Transverse colon (tissue), 4 donors: ENCODE data around the gene DIAPH3. TPM values are rescaled to one million over a fixed set of nuclear protein-coding genes. Genes with fewer than 3 reads are reported as not detected.
"Not testable (repeated sequence)": the region's sequence is repeated elsewhere in the genome, so short reads cannot be mapped to it uniquely, and the experiment has no call there.

Source experiments
- DNase-seq: peaks from one replicate; pipeline ENCODE4 v3.0.0-alpha.2; 2019
- H3K27ac ChIP-seq, 4 donors: fragments of 200-600 bp; sonication (generic); 2 replicates each; pipeline ENCODE4 v1.5.1; 2016 to 2018; ENCODE audit warnings: inconsistent platforms in 4 of 4
- H3K27me3 ChIP-seq: fragments of 200-600 bp; sonication (generic); 2 replicates; pipeline ENCODE4 v1.5.1; 2017; ENCODE audit warnings: inconsistent platforms
- H3K36me3 ChIP-seq, 4 donors: fragments of 200-600 bp; sonication (generic); 2 replicates each; pipeline ENCODE4 v1.5.1; 2017 to 2019; ENCODE audit warnings: inconsistent platforms in 4 of 4
- H3K4me1 ChIP-seq, 4 donors: fragments of 200-600 bp; sonication (generic); 2 replicates each; pipeline ENCODE4 v1.5.1; 2017 to 2020; ENCODE audit warnings: inconsistent platforms in 4 of 4
- H3K4me3 ChIP-seq, 4 donors: fragments of 200-600 bp; sonication (generic); 1 replicate in 1 of 4; 2 replicates in 3 of 4; pipeline versions ENCODE4 v1.5.1 to v1.6.1; 2017 to 2019; ENCODE audit warnings: inconsistent platforms in 4 of 4
- H3K9me3 ChIP-seq, 2 donors: fragments of 200-600 bp; sonication (generic); 2 replicates each; pipeline ENCODE4 v1.5.1; 2017 to 2019; ENCODE audit warnings: inconsistent platforms in 2 of 2
- CTCF ChIP-seq, 5 experiments: fragments of 200-600 bp in 3 of 5; fragments of 450-650 bp in 2 of 5; sonication (generic) in 3 of 5; IDR thresholded peaks; 1 replicate in 2 of 5; 2 replicates in 3 of 5; pipeline ENCODE4 v1.5.1; 2016 to 2017; ENCODE audit warnings: antibody characterized with exemption in 5 of 5, inconsistent platforms in 3 of 5, mild to moderate bottlenecking in 2 of 5, moderate library complexity in 1 of 5
- EP300 ChIP-seq: sonication (generic); formaldehyde crosslinking; IDR thresholded peaks from one replicate; pipeline ENCODE4 v1.6.1; 2017; ENCODE audit warnings: antibody characterized with exemption, low read depth
- POLR2A ChIP-seq: fragments of 450-650 bp; IDR thresholded peaks from one replicate; pipeline ENCODE4 v1.6.1; 2016; ENCODE audit warnings: antibody characterized with exemption, mild to moderate bottlenecking, moderate library complexity
- POLR2AphosphoS5 ChIP-seq, 3 donors: sonication (generic); formaldehyde crosslinking; IDR thresholded peaks; one replicate each; pipeline ENCODE4 v1.6.1; 2016; ENCODE audit warnings: antibody characterized with exemption in 3 of 3
- WGBS, 2 donors: methylation state at CpG; one replicate each; pipeline ENCODE4 v1.1.5; 2018; ENCODE audit warnings: low coverage in 1 of 2; 5-methylcytosine and 5-hydroxymethylcytosine counted together
- in situ Hi-C, 4 donors: fragments of 200-750 bp; cut with MboI; loops; one replicate each; pipeline versions ENCODE4 v1.15.0 to v1.15.1; 2017; ENCODE audit warnings: low sequenced_read_pairs in 3 of 4, low pct_ligation_motif_present in 1 of 4, low pct_unique_long_range_greater_than_20kb in 1 of 4
- intact Hi-C: fragments of 100-400 bp; cut with DNase I; formaldehyde crosslinking; loops from one replicate; pipeline ENCODE4 v1.15.1; 2023; ENCODE audit warnings: low total_unique reads
- total RNA-seq, 4 donors: library from RNA; depleted of rRNA; stranded (reverse); fragments of >200 nt; gene quantifications; one replicate each; pipeline ENCODE4 v1.1.0, GENCODE V29; 2016

The DIAPH3 gene
- total RNA-seq, 4 donors from 2014 or later: 0.95 to 1.6 (median 1.2) TPM

GRCh38 chr13:60210510-60211330 lies 47.0 kb upstream of the DIAPH3 start:
- intact Hi-C loops (no loop called here), in situ Hi-C loops (no loop called here)
- TF ChIP-seq CTCF (IDR thresholded peaks at IDR 0.05) (no peak), EP300 (no peak), POLR2A (no peak), POLR2AphosphoS5 (IDR thresholded peaks at IDR 0.05) (no peak)
- Histone ChIP-seq H3K27ac (no peak overlapping the region), H3K27me3 (no peaks in the 10 kb centered on the region), H3K9me3 (no peaks in the 10 kb centered on the region), H3K4me1 (no peaks in the 10 kb centered on the region), H3K4me3 (no peak overlapping the region), H3K36me3 (no peaks in the 10 kb centered on the region)
- no peak for DNase-seq
- WGBS, 2 donors: 51 to 52% methylated on average over 4 of the region's 4 CpGs

GRCh38 chr13:60205499-60205898 lies 41.8 kb upstream of the DIAPH3 start:
- H3K27ac ChIP-seq, H3K27me3 ChIP-seq, H3K36me3 ChIP-seq, H3K9me3 ChIP-seq, DNase-seq, H3K4me3 ChIP-seq, H3K4me1 ChIP-seq, intact Hi-C loops, in situ Hi-C loops: not testable (repeated sequence)
- WGBS, 2 donors: 88% methylated on average over 10 of the region's 10 CpGs; no CpG with 5 or more reads in 1 of the 2 donors

- in situ Hi-C loops (no loop called here), intact Hi-C loops (no loop called here)
- no peak for TF ChIP-seq EP300
- TF ChIP-seq POLR2A: no peak
- no peak for TF ChIP-seq POLR2AphosphoS5 (IDR thresholded peaks at IDR 0.05)
- no peak for TF ChIP-seq CTCF (IDR thresholded peaks at IDR 0.05)
- Histone ChIP-seq H3K9me3 (no peaks in the 10 kb centered on the region), H3K27me3 (no peaks in the 10 kb centered on the region), H3K36me3 (no peaks in the 10 kb centered on the region), H3K4me1 (no peaks in the 10 kb centered on the region), H3K4me3 (no peak overlapping the region), H3K27ac (no peak overlapping the region)
- no peak for DNase-seq
Observed at GRCh38 chr13:60201286-60201685, 37.6 kb upstream of the DIAPH3 start.

- in situ Hi-C loops, DNase-seq, H3K9me3 ChIP-seq, intact Hi-C loops, H3K27me3 ChIP-seq, H3K27ac ChIP-seq, H3K4me3 ChIP-seq, H3K36me3 ChIP-seq, H3K4me1 ChIP-seq: not testable (repeated sequence)
- WGBS, 2 donors: 85% methylated on average over 2 of the region's 2 CpGs; no CpG with 5 or more reads in 1 of the 2 donors
Observed at GRCh38 chr13:60195893-60196292, 32.2 kb upstream of the DIAPH3 start.

- DNase-seq: no peak
- WGBS, 2 donors: 85 to 100% methylated on average over 1 of the region's 1 CpG
- Histone ChIP-seq H3K4me3 (no peak overlapping the region), H3K27ac (no peak overlapping the region), H3K36me3 (no peaks in the 10 kb centered on the region), H3K9me3 (no peaks in the 10 kb centered on the region), H3K27me3 (peaks cover 3% of the 10 kb centered on the region), H3K4me1 (no peaks in the 10 kb centered on the region)
- intact Hi-C loops (no loop called here), in situ Hi-C loops (no loop called here)
- TF ChIP-seq CTCF (IDR thresholded peaks at IDR 0.05) (no peak), POLR2AphosphoS5 (IDR thresholded peaks at IDR 0.05) (no peak), EP300 (no peak), POLR2A (no peak)
Observed at GRCh38 chr13:60182907-60183306, 19.2 kb upstream of the DIAPH3 start.
